NCI-H82 treated with DMSO at 0.1 percent for 48 hours (cell line): Measurements from ENCODE around the gene HSPA12A.

Source experiments
- DNase-seq: peaks from one replicate; lab custom pipeline; 2025; ENCODE audit not compliant: unreplicated experiment; lab: John Stamatoyannopoulos, UW

The HSPA12A gene

GRCh38 chr10:116669832-116670644 is 72.3 kb downstream of the HSPA12A start:
- DNase-seq, result no peak

- DNase-seq, result no peak
These were observed 73.3 kb downstream of the HSPA12A start for GRCh38 chr10:116669080-116669479.

- no peak for DNase-seq
These were observed 73.9 kb downstream of the HSPA12A start for GRCh38 chr10:116668446-116668845.

GRCh38 chr10:116668018-116668417 is 74.3 kb downstream of the HSPA12A start:
- DNase-seq, result no peak

- DNase-seq, result no peak
These were observed 74.9 kb downstream of the HSPA12A start for GRCh38 chr10:116667484-116667883.

GRCh38 chr10:116665541-116666125 is 76.7 kb downstream of the HSPA12A start:
- DNase-seq, result no peak

GRCh38 chr10:116664631-116665030 is 77.7 kb downstream of the HSPA12A start:
- DNase-seq, result no peak

- no peak for DNase-seq
These were observed 79.0 kb downstream of the HSPA12A start for GRCh38 chr10:116663342-116663741.

- no peak for DNase-seq
These were observed 81.5 kb downstream of the HSPA12A start for GRCh38 chr10:116660860-116661259.

GRCh38 chr10:116659049-116659670 is 83.2 kb downstream of the HSPA12A start:
- DNase-seq, result no peak

GRCh38 chr10:116657863-116658551 is 84.4 kb downstream of the HSPA12A start:
- no peak for DNase-seq

GRCh38 chr10:116656044-116656443 is 86.3 kb downstream of the HSPA12A start:
- no peak for DNase-seq

GRCh38 chr10:116655568-116655967 is 86.8 kb downstream of the HSPA12A start:
- DNase-seq, result no peak

- no peak for DNase-seq
These were observed 87.5 kb downstream of the HSPA12A start for GRCh38 chr10:116654816-116655215.

GRCh38 chr10:116653885-116654284 is 88.5 kb downstream of the HSPA12A start:
- DNase-seq, result no peak

GRCh38 chr10:116648903-116649302 is 93.5 kb downstream of the HSPA12A start:
- no peak for DNase-seq

GRCh38 chr10:116646502-116646901 is 95.9 kb downstream of the HSPA12A start:
- DNase-seq, result no peak

- DNase-seq, result no peak
These were observed 104.5 kb downstream of the HSPA12A start for GRCh38 chr10:116637830-116638229.

GRCh38 chr10:116636976-116637375 is 105.4 kb downstream of the HSPA12A start:
- DNase-seq, result no peak

GRCh38 chr10:116636385-116636784 is 106.0 kb downstream of the HSPA12A start:
- no peak for DNase-seq

- DNase-seq, result no peak
These were observed 108.0 kb downstream of the HSPA12A start for GRCh38 chr10:116634126-116634975.
